Panc1 (cell line): ENCODE measurements around the gene KMT5C. TPM values are rescaled to one million over a fixed set of nuclear protein-coding genes. Genes with fewer than 3 reads are reported as not detected.

Source experiments
- ATAC-seq: fragments of 200-7000 bp; cut with Tn5 transposase; 2 replicates; pipeline ENCODE4 v1.9.1; 2020; ENCODE audit warnings: mild to moderate bottlenecking, moderate library complexity
- BruUV-seq: library from RNA; stranded (reverse); fragments of 400-500 nt; replicated peaks from 2 replicates; lab custom pipeline; 2021; lab: Mats Ljungman, UMichigan
- CTCF ChIA-PET: fragments of 300-600 bp; sonication (Branson Sonifier 250); formaldehyde crosslinking; loops from one replicate; lab custom pipeline; 2022; ENCODE audit warnings: antibody characterized with exemption; lab: Charles Lee
- POLR2A ChIA-PET: fragments of 300-600 bp; sonication (Branson Sonifier 250); formaldehyde crosslinking; loops from one replicate; lab custom pipeline; 2022; ENCODE audit warnings: antibody characterized with exemption; lab: Charles Lee
- DNase-seq: peaks from one replicate; pipeline ENCODE4 v3.0.0-alpha.2; 2010; ENCODE audit warnings: low read depth, low spot score
- H3K27ac ChIP-seq: 2 replicates; pipeline ENCODE4 v1.5.1; 2011; ENCODE audit warnings: mild to moderate bottlenecking, low read length, inconsistent platforms
- H3K27me3 ChIP-seq: fragments of 200-500 bp; sonication (Bioruptor generic); 2 replicates; pipeline ENCODE4 v1.6.0; 2014; ENCODE audit warnings: low read length, inconsistent platforms; ENCODE audit not compliant: control insufficient read depth, insufficient read depth
- H3K36me3 ChIP-seq: fragments of 200-500 bp; sonication (Bioruptor generic); 2 replicates; pipeline ENCODE4 v1.5.1; 2014; ENCODE audit warnings: inconsistent platforms, mild to moderate bottlenecking, low read length, moderate library complexity; ENCODE audit not compliant: control insufficient read depth, insufficient read depth
- H3K4me1 ChIP-seq: 2 replicates; pipeline ENCODE4 v1.5.1; 2011; ENCODE audit warnings: inconsistent platforms, mild to moderate bottlenecking, low read length, moderate library complexity; ENCODE audit not compliant: control insufficient read depth, insufficient read depth
- H3K4me3 ChIP-seq, 2 experiments: 2 replicates each; pipeline ENCODE4 v1.5.1; 2011 to 2012; ENCODE audit warnings: low read depth in 2 of 2, low read length in 2 of 2, mild to moderate bottlenecking in 2 of 2, inconsistent platforms in 1 of 2, moderate library complexity in 1 of 2
- H3K9me3 ChIP-seq: fragments of 200-500 bp; sonication (Bioruptor generic); 2 replicates; pipeline ENCODE4 v1.5.1; 2014; ENCODE audit warnings: low read depth, mild to moderate bottlenecking, inconsistent platforms, low read length, moderate library complexity; ENCODE audit not compliant: control insufficient read depth, insufficient read depth
- POLR2AphosphoS5 ChIP-seq: IDR thresholded peaks from 2 replicates; pipeline ENCODE4 v1.6.1; 2012; ENCODE audit warnings: mild to moderate bottlenecking, low read depth, low read length, moderate library complexity
- SIN3A ChIP-seq: IDR thresholded peaks from 2 replicates; pipeline ENCODE4 v1.6.1; 2012; ENCODE audit warnings: low read depth, mild to moderate bottlenecking, low read length, moderate library complexity, borderline replicate concordance; ENCODE audit not compliant: insufficient read depth
- TCF7L2 ChIP-seq: IDR thresholded peaks from 2 replicates; pipeline ENCODE4 v1.6.1; 2011; ENCODE audit warnings: mild to moderate bottlenecking, low read depth, low read length, inconsistent platforms
- in situ Hi-C: cut with HindIII; loops from 2 replicates; pipeline ENCODE4 v1.10.0; 2016; ENCODE audit warnings: low sequenced_read_pairs, low pct_unique_long_range_greater_than_20kb
- intact Hi-C: fragments of 100-400 bp; cut with micrococcal nuclease; formaldehyde crosslinking; loops from one replicate; pipeline ENCODE4 v1.10.0; 2022; ENCODE audit not compliant: unreplicated experiment
- total RNA-seq: library from RNA; stranded (reverse); gene quantifications from one replicate; pipeline ENCODE4 v1.2.1, GENCODE V29; 2021; ENCODE audit not compliant: unreplicated experiment
- TF ChIP-seq, protein P1 (sequence below): fragments of 450-650 bp; IDR thresholded peaks from 2 replicates; pipeline ENCODE4 v1.5.1; 2017; ENCODE audit warnings: mild to moderate bottlenecking
- TF ChIP-seq, protein P2 (sequence below), 2 experiments: IDR thresholded peaks; 2 replicates each; pipeline ENCODE4 v1.6.1; 2011 to 2012; ENCODE audit warnings: low read depth in 2 of 2, control low read depth in 1 of 2, low read length in 1 of 2, mild to moderate bottlenecking in 1 of 2, moderate library complexity in 1 of 2; ENCODE audit not compliant: insufficient read depth in 1 of 2

Gene KMT5C
- total RNA-seq, 1 experiment from 2014 or later = 30.6 TPM

DNA sequence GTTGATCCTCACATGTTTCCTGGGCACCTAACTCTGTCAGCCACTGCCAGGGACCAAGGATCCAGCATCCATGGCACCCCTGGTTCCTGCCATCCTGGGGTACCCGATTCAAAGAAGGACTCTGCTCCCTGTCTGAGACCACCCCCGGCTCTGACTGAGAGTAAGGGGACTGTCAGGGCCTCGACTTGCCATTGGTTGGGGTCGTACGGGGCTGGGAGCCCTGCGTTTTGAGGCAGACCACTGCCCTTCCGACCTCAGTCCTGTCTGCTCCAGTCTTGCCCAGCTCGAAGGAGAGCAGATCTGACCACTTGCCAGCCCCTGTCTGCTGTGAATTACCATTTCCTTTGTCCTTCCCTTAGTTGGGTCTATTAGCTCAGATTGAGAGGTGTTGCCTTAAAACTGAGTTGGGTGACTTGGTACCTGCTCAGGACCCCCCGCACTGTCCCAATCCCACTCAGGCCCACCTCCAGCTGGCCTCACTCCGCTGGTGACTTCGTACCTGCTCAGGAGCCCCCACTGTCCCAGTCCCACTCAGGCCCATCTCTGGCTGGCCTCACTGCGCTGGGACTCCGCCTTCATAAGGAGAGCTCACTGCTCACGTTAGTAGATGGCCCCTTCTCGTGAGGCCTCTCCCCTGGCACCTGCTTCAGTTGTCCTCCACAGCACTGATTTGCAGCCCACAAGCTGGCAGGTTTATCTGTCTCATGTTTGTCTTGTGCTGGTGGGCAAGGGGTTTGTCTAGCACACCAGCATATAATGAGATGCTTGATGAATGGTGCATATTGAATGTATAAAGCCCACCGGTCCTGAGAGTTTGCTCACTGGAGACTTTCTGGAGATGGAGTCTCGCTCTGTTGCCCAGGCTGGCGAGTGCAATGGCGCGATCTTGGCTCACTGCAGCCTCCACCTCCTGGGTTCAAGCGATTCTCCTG lies 50.0 kb downstream of the KMT5C start:
- H3K27ac ChIP-seq = no peak overlapping the region
- no peak overlapping the region for H3K4me3 ChIP-seq
- H3K27me3 ChIP-seq = no peaks in the 10 kb centered on the region
- ATAC-seq = no peak
- TF ChIP-seq POLR2AphosphoS5 (peak; percentile 7; the same call in 1 of the 2 replicates), TCF7L2 (no peak)
- POLR2A ChIA-PET = interaction anchor here (0.6 to 1.9 kb wide), 4 partner anchors 10 to 223 kb away, joined by 3 to 7 read pairs (median 4); partner anchors contain the start of gene DNAAF3
- H3K36me3 ChIP-seq = peaks cover 22% of the 10 kb centered on the region
- in situ Hi-C loops (no loop called here), intact Hi-C loops (no loop called here)
- H3K4me1 ChIP-seq = peaks cover 58% of the 10 kb centered on the region
- no TSS peak for BruUV-seq
- no peaks in the 10 kb centered on the region for H3K9me3 ChIP-seq
- CTCF ChIA-PET = no interaction called here
- DNase-seq = no peak

DNA sequence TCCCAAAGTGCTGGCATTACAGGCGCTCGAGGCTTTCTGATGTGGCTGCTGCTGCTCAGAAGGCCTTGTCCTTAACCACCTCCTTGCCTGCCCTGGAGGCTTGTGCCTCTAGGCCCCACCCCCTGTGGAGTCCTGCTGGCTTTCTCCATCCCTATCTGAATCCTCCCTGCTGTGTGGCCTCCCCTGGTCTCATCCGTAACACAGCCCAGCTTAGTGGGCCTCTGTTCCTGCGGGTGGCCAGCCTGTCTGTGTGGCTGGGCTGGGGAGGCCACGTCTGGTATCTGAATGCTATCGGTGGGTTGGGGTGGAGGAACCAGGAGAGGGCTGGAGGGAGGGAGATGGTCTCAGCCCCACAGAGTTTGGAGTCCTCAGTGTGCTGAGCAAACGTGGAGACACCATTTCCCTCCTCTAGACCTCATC lies 50.8 kb downstream of the KMT5C start:
- no peak overlapping the region for H3K4me3 ChIP-seq
- peak; percentile 9; the same call in 1 of the 2 replicates for ATAC-seq
- DNase-seq = no peak
- TF ChIP-seq, protein P1, sequence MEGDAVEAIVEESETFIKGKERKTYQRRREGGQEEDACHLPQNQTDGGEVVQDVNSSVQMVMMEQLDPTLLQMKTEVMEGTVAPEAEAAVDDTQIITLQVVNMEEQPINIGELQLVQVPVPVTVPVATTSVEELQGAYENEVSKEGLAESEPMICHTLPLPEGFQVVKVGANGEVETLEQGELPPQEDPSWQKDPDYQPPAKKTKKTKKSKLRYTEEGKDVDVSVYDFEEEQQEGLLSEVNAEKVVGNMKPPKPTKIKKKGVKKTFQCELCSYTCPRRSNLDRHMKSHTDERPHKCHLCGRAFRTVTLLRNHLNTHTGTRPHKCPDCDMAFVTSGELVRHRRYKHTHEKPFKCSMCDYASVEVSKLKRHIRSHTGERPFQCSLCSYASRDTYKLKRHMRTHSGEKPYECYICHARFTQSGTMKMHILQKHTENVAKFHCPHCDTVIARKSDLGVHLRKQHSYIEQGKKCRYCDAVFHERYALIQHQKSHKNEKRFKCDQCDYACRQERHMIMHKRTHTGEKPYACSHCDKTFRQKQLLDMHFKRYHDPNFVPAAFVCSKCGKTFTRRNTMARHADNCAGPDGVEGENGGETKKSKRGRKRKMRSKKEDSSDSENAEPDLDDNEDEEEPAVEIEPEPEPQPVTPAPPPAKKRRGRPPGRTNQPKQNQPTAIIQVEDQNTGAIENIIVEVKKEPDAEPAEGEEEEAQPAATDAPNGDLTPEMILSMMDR = no peak
- peak; percentile 32; the same call in 1 of the 2 replicates for TF ChIP-seq TCF7L2
- no peak for TF ChIP-seq POLR2AphosphoS5
- BruUV-seq = no TSS peak
- no peaks in the 10 kb centered on the region for H3K9me3 ChIP-seq
- POLR2A ChIA-PET = interaction anchor here (0.6 to 1.9 kb wide), 4 partner anchors 9 to 224 kb away, joined by 3 to 7 read pairs (median 4); partner anchors contain the start of gene DNAAF3
- CTCF ChIA-PET = no interaction called here
- peaks cover 53% of the 10 kb centered on the region for H3K4me1 ChIP-seq
- H3K27ac ChIP-seq = 0 out of 2 replicates have a peak overlapping the region, but pooled peaks have one; percentile 2
- in situ Hi-C loops = no loop called here
- H3K36me3 ChIP-seq = peaks cover 22% of the 10 kb centered on the region
- no peaks in the 10 kb centered on the region for H3K27me3 ChIP-seq
- intact Hi-C loops = no loop called here

DNA sequence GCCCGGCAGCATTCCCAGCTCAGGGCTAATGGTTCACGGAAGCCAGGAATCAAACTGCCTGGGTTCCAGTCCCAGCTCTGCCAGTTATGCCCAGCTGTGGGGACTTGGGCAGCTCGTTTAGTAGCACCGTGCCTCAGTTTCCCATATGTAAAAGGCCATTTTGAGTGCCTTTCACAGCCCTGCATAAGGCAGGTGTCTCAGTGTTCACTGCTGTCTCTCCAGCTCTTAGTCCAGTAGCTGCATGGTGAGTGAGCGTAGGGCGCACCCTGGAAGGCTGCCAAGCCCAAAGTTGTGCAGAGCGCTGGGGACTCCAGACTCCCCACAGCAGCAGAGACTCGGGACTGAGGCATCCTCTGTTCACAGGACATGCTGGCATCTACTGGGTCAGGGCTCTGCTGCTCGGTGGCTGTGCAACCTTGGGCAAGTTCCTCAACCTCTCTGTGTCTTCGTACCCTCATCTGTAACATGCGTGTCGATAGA lies 51.6 kb downstream of the KMT5C start:
- peak; percentile 28 for ATAC-seq
- CTCF ChIA-PET = no interaction called here
- no peak overlapping the region for H3K27ac ChIP-seq

More for the DNA sequence above, 51.6 kb downstream of the KMT5C start:
- H3K4me3 ChIP-seq = no peak overlapping the region
- in situ Hi-C loops (no loop called here), intact Hi-C loops (no loop called here)
- H3K4me1 ChIP-seq = peaks cover 53% of the 10 kb centered on the region
- POLR2A ChIA-PET = interaction anchor here (1.6 kb wide), 1 partner anchor 8 kb away, joined by 5 read pairs; no protein-coding TSS in a partner anchor
- TF ChIP-seq, protein P2, sequence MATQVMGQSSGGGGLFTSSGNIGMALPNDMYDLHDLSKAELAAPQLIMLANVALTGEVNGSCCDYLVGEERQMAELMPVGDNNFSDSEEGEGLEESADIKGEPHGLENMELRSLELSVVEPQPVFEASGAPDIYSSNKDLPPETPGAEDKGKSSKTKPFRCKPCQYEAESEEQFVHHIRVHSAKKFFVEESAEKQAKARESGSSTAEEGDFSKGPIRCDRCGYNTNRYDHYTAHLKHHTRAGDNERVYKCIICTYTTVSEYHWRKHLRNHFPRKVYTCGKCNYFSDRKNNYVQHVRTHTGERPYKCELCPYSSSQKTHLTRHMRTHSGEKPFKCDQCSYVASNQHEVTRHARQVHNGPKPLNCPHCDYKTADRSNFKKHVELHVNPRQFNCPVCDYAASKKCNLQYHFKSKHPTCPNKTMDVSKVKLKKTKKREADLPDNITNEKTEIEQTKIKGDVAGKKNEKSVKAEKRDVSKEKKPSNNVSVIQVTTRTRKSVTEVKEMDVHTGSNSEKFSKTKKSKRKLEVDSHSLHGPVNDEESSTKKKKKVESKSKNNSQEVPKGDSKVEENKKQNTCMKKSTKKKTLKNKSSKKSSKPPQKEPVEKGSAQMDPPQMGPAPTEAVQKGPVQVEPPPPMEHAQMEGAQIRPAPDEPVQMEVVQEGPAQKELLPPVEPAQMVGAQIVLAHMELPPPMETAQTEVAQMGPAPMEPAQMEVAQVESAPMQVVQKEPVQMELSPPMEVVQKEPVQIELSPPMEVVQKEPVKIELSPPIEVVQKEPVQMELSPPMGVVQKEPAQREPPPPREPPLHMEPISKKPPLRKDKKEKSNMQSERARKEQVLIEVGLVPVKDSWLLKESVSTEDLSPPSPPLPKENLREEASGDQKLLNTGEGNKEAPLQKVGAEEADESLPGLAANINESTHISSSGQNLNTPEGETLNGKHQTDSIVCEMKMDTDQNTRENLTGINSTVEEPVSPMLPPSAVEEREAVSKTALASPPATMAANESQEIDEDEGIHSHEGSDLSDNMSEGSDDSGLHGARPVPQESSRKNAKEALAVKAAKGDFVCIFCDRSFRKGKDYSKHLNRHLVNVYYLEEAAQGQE (IDR thresholded peaks at IDR 0.05; ENCODE audit: insufficient read depth in 1 of 2, low read depth in 2 of 2, low read length in 1 of 2) = peak in 1 of 2 experiments; percentile 13; a peak in 1 of 4 replicates
- TF ChIP-seq TCF7L2 = no peak
- TF ChIP-seq POLR2AphosphoS5 = peak; percentile 80
- no peak for TF ChIP-seq SIN3A
- TF ChIP-seq, protein P1 = no peak
- DNase-seq = no peak
- BruUV-seq = no TSS peak
- H3K9me3 ChIP-seq = no peaks in the 10 kb centered on the region
- peaks cover 19% of the 10 kb centered on the region for H3K36me3 ChIP-seq
- no peaks in the 10 kb centered on the region for H3K27me3 ChIP-seq
